ENCODE data around the gene NTM. TPM values are rescaled to one million over a fixed set of nuclear protein-coding genes. Genes with fewer than 3 reads are reported as not detected.

NTM gene
- total and polyA plus RNA-seq, 2 experiments from 2014 or later, result 2.2 to 4.9 TPM

GRCh38 chr11:131683131-131683530, 312.7 kb downstream of the NTM start:
- DNase-seq (ENCODE audit: low spot score), result no peak
- no peak overlapping the region for H3K4me3 ChIP-seq
- WGBS (ENCODE audit: low lambda C conversion rate, missing lambda C conversion rate), result 84% methylated on average over 5 of the region's 5 CpGs

GRCh38 chr11:131683666-131684065, 313.3 kb downstream of the NTM start:
- H3K27me3 ChIP-seq, result peaks cover 12% of the 10 kb centered on the region
- no peak for TF ChIP-seq EZH2phosphoT487 (IDR thresholded peaks at IDR 0.05; ENCODE audit: low read depth, severe bottlenecking, unreplicated experiment)
- no peak for TF ChIP-seq EZH2 (IDR thresholded peaks at IDR 0.05; ENCODE audit: borderline replicate concordance)
- TF ChIP-seq CTCF (IDR thresholded peaks at IDR 0.05; ENCODE audit: poor library complexity), result no peak
- no peaks in the 10 kb centered on the region for H4K20me1 ChIP-seq (ENCODE audit: insufficient read depth, poor library complexity, severe bottlenecking)
- no peak overlapping the region for H3K27ac ChIP-seq
- no peak overlapping the region for H3K4me2 ChIP-seq
- H3K4me3 ChIP-seq, result no peak overlapping the region
- 88% methylated on average over 11 of the region's 11 CpGs for WGBS (ENCODE audit: low lambda C conversion rate, missing lambda C conversion rate)
- no peaks in the 10 kb centered on the region for H3K9me3 ChIP-seq (ENCODE audit: low read depth)
- no peak overlapping the region for H2AFZ ChIP-seq
- DNase-seq (ENCODE audit: low spot score), result no peak
- no peaks in the 10 kb centered on the region for H3K36me3 ChIP-seq (replicated peaks; ENCODE audit: insufficient read depth, low read depth)
- H3K79me2 ChIP-seq, result no peaks in the 10 kb centered on the region
- no peaks in the 10 kb centered on the region for H3K4me1 ChIP-seq (ENCODE audit: insufficient read depth)
- no peaks in the 10 kb centered on the region for H3K9me2 ChIP-seq (replicated peaks; ENCODE audit: insufficient read depth)

More at GRCh38 chr11:131683131-131683530, 312.7 kb downstream of the NTM start:
- H3K4me1 ChIP-seq (ENCODE audit: insufficient read depth), result no peaks in the 10 kb centered on the region
- H2AFZ ChIP-seq, result no peak overlapping the region
- no peaks in the 10 kb centered on the region for H3K79me2 ChIP-seq
- no peaks in the 10 kb centered on the region for H4K20me1 ChIP-seq (ENCODE audit: insufficient read depth, poor library complexity, severe bottlenecking)
- peaks cover 9% of the 10 kb centered on the region for H3K27me3 ChIP-seq
- no peaks in the 10 kb centered on the region for H3K36me3 ChIP-seq (replicated peaks; ENCODE audit: insufficient read depth, low read depth)
- no peak overlapping the region for H3K27ac ChIP-seq
- no peaks in the 10 kb centered on the region for H3K9me2 ChIP-seq (replicated peaks; ENCODE audit: insufficient read depth)
- TF ChIP-seq CTCF (IDR thresholded peaks at IDR 0.05; ENCODE audit: poor library complexity) (no peak), EZH2 (IDR thresholded peaks at IDR 0.05; ENCODE audit: borderline replicate concordance) (no peak)
- H3K9me3 ChIP-seq (ENCODE audit: low read depth), result no peaks in the 10 kb centered on the region
- H3K4me2 ChIP-seq, result no peak overlapping the region

- no peaks in the 10 kb centered on the region for H3K36me3 ChIP-seq (replicated peaks; ENCODE audit: insufficient read depth, low read depth)
- no peak for DNase-seq (ENCODE audit: low spot score)
- H3K27me3 ChIP-seq, result peaks cover 19% of the 10 kb centered on the region
- H3K9me2 ChIP-seq (replicated peaks; ENCODE audit: insufficient read depth), result no peaks in the 10 kb centered on the region
- H3K4me3 ChIP-seq, result no peak overlapping the region
- TF ChIP-seq EZH2phosphoT487 (IDR thresholded peaks at IDR 0.05; ENCODE audit: low read depth, severe bottlenecking, unreplicated experiment) (no peak), EZH2 (IDR thresholded peaks at IDR 0.05; ENCODE audit: borderline replicate concordance) (no peak), CTCF (IDR thresholded peaks at IDR 0.05; ENCODE audit: poor library complexity) (no peak)
- H3K9me3 ChIP-seq (ENCODE audit: low read depth), result no peaks in the 10 kb centered on the region
- H3K4me2 ChIP-seq, result no peak overlapping the region
- no peak overlapping the region for H3K27ac ChIP-seq
- no peak overlapping the region for H2AFZ ChIP-seq
- no peaks in the 10 kb centered on the region for H3K79me2 ChIP-seq
- 89% methylated on average over 15 of the region's 15 CpGs for WGBS (ENCODE audit: low lambda C conversion rate, missing lambda C conversion rate)
- no peaks in the 10 kb centered on the region for H4K20me1 ChIP-seq (ENCODE audit: insufficient read depth, poor library complexity, severe bottlenecking)
- no peaks in the 10 kb centered on the region for H3K4me1 ChIP-seq (ENCODE audit: insufficient read depth)
Measured at GRCh38 chr11:131684111-131685060, 314.0 kb downstream of the NTM start.

All from hepatocyte (in vitro differentiated cells).